Activated naive CD8-positive, alpha-beta T cell treated with anti-CD3 and anti-CD28 coated beads for 36 hours (primary cell): ENCODE data around the gene MS4A15. TPM values are rescaled to one million over a fixed set of nuclear protein-coding genes. Genes with fewer than 3 reads are reported as not detected.
"Not testable (repeated sequence)": the region's sequence is repeated elsewhere in the genome, so short reads cannot be mapped to it uniquely, and the experiment has no call there.

Experiments
- DNase-seq: peaks from one replicate; pipeline ENCODE4 v3.0.0; 2021
- H3K27ac Mint-ChIP-seq: one replicate; pipeline ENCODE4 v1.8.0; 2022; ENCODE audit warnings: mild to moderate bottlenecking, moderate library complexity, mixed read lengths
- H3K27me3 Mint-ChIP-seq: one replicate; pipeline ENCODE4 v1.8.0; 2022; ENCODE audit warnings: mild to moderate bottlenecking, mixed read lengths
- H3K36me3 Mint-ChIP-seq: one replicate; pipeline ENCODE4 v1.8.0; 2021; ENCODE audit warnings: mild to moderate bottlenecking, mixed read lengths
- H3K4me1 Mint-ChIP-seq: one replicate; pipeline ENCODE4 v1.8.0; 2021; ENCODE audit warnings: mixed read lengths
- H3K4me3 Mint-ChIP-seq: one replicate; pipeline ENCODE4 v1.8.0; 2022; ENCODE audit warnings: mild to moderate bottlenecking, moderate library complexity, mixed read lengths
- H3K9me3 Mint-ChIP-seq: one replicate; pipeline ENCODE4 v1.8.0; 2022; ENCODE audit warnings: mixed read lengths
- total RNA-seq, 2 experiments: library from RNA; stranded (reverse); gene quantifications; one replicate each; pipeline ENCODE4 v1.2.3, GENCODE V29; 2021

Gene MS4A15
- total RNA-seq: not detected

GRCh38 chr11:60756307-60757032, at the start of gene MS4A15:
TSS of gene MS4A15 (plus strand) at chr11:60756867. CDS start at chr11:60763734, 6,867 bp downstream.
- H3K4me3 Mint-ChIP-seq: no peak within 1 kb of the TSS

GRCh38 chr11:60706931-60707330, 49.7 kb upstream of the MS4A15 start:
- DNase-seq: no peak
- H3K4me3 Mint-ChIP-seq: no peak overlapping the region
- no peak overlapping the region for H3K27ac Mint-ChIP-seq
- no peaks in the 10 kb centered on the region for H3K36me3 Mint-ChIP-seq
- no peaks in the 10 kb centered on the region for H3K27me3 Mint-ChIP-seq
- H3K9me3 Mint-ChIP-seq: no peaks in the 10 kb centered on the region
- H3K4me1 Mint-ChIP-seq: no peaks in the 10 kb centered on the region

More at GRCh38 chr11:60756307-60757032, at the start of gene MS4A15:
- H3K9me3 Mint-ChIP-seq: no peaks in the 10 kb centered on the region
- no peaks in the 10 kb centered on the region for H3K36me3 Mint-ChIP-seq
- DNase-seq: no peak
- H3K27me3 Mint-ChIP-seq: peaks cover 43% of the 10 kb centered on the region
- H3K27ac Mint-ChIP-seq: no peak within 1 kb of the TSS
- H3K4me1 Mint-ChIP-seq: no peaks in the 10 kb centered on the region

GRCh38 chr11:60710482-60710881, 46.2 kb upstream of the MS4A15 start:
- Mint-ChIP-seq H3K4me3 (no peak overlapping the region), H3K4me1 (no peaks in the 10 kb centered on the region), H3K36me3 (no peaks in the 10 kb centered on the region), H3K27ac (no peak overlapping the region), H3K9me3 (no peaks in the 10 kb centered on the region), H3K27me3 (peaks cover 7% of the 10 kb centered on the region)
- no peak for DNase-seq

GRCh38 chr11:60711276-60711675, 45.4 kb upstream of the MS4A15 start:
- Mint-ChIP-seq H3K9me3 (no peaks in the 10 kb centered on the region), H3K27me3 (peaks cover 7% of the 10 kb centered on the region), H3K27ac (no peak overlapping the region), H3K4me3 (no peak overlapping the region), H3K36me3 (no peaks in the 10 kb centered on the region), H3K4me1 (no peaks in the 10 kb centered on the region)
- no peak for DNase-seq

- H3K27me3 Mint-ChIP-seq: peaks cover 11% of the 10 kb centered on the region
- not testable (repeated sequence) for H3K27ac Mint-ChIP-seq, H3K36me3 Mint-ChIP-seq, H3K4me1 Mint-ChIP-seq, H3K4me3 Mint-ChIP-seq, DNase-seq, H3K9me3 Mint-ChIP-seq
Measured at GRCh38 chr11:60713423-60713822, 43.2 kb upstream of the MS4A15 start.

GRCh38 chr11:60717956-60718355, 38.7 kb upstream of the MS4A15 start:
- no peak for DNase-seq

GRCh38 chr11:60718524-60719316, 37.9 kb upstream of the MS4A15 start:
- no peaks in the 10 kb centered on the region for H3K9me3 Mint-ChIP-seq
- no peak overlapping the region for H3K4me3 Mint-ChIP-seq
- peaks cover 16% of the 10 kb centered on the region for H3K27me3 Mint-ChIP-seq
- no peak for DNase-seq
- H3K36me3 Mint-ChIP-seq: no peaks in the 10 kb centered on the region
- H3K4me1 Mint-ChIP-seq: no peaks in the 10 kb centered on the region
- no peak overlapping the region for H3K27ac Mint-ChIP-seq

More at GRCh38 chr11:60717956-60718355, 38.7 kb upstream of the MS4A15 start:
- H3K4me3 Mint-ChIP-seq: no peak overlapping the region
- H3K4me1 Mint-ChIP-seq: no peaks in the 10 kb centered on the region
- H3K27ac Mint-ChIP-seq: no peak overlapping the region
- H3K27me3 Mint-ChIP-seq: peaks cover 16% of the 10 kb centered on the region
- no peaks in the 10 kb centered on the region for H3K9me3 Mint-ChIP-seq
- no peaks in the 10 kb centered on the region for H3K36me3 Mint-ChIP-seq

- no peaks in the 10 kb centered on the region for H3K4me1 Mint-ChIP-seq
- H3K36me3 Mint-ChIP-seq: no peaks in the 10 kb centered on the region
- no peaks in the 10 kb centered on the region for H3K9me3 Mint-ChIP-seq
- peaks cover 13% of the 10 kb centered on the region for H3K27me3 Mint-ChIP-seq
- no peak for DNase-seq
- H3K4me3 Mint-ChIP-seq: no peak overlapping the region
- H3K27ac Mint-ChIP-seq: no peak overlapping the region
Measured at GRCh38 chr11:60719391-60719790, 37.3 kb upstream of the MS4A15 start.

GRCh38 chr11:60720460-60720859, 36.2 kb upstream of the MS4A15 start:
- DNase-seq: no peak
- H3K36me3 Mint-ChIP-seq: no peaks in the 10 kb centered on the region
- H3K9me3 Mint-ChIP-seq: no peaks in the 10 kb centered on the region
- no peak overlapping the region for H3K27ac Mint-ChIP-seq
- no peaks in the 10 kb centered on the region for H3K4me1 Mint-ChIP-seq
- H3K4me3 Mint-ChIP-seq: no peak overlapping the region
- peaks cover 9% of the 10 kb centered on the region for H3K27me3 Mint-ChIP-seq

GRCh38 chr11:60724420-60724819, 32.2 kb upstream of the MS4A15 start, which contains the start of gene MS4A18:
TSS of gene MS4A18 (plus strand) at chr11:60724720.
- H3K4me3 Mint-ChIP-seq: no peak within 1 kb of the TSS
- no peak within 1 kb of the TSS for H3K27ac Mint-ChIP-seq
- no peaks in the 10 kb centered on the region for H3K9me3 Mint-ChIP-seq
- H3K36me3 Mint-ChIP-seq: no peaks in the 10 kb centered on the region
- H3K4me1 Mint-ChIP-seq: no peaks in the 10 kb centered on the region
- H3K27me3 Mint-ChIP-seq: peaks cover 12% of the 10 kb centered on the region
- no peak for DNase-seq

- H3K27ac Mint-ChIP-seq: no peak overlapping the region
- no peak for DNase-seq
- no peaks in the 10 kb centered on the region for H3K36me3 Mint-ChIP-seq
- H3K4me1 Mint-ChIP-seq: no peaks in the 10 kb centered on the region
- no peak overlapping the region for H3K4me3 Mint-ChIP-seq
- peaks cover 17% of the 10 kb centered on the region for H3K27me3 Mint-ChIP-seq
- no peaks in the 10 kb centered on the region for H3K9me3 Mint-ChIP-seq
Measured at GRCh38 chr11:60725592-60725991, 31.1 kb upstream of the MS4A15 start.

- H3K36me3 Mint-ChIP-seq: no peaks in the 10 kb centered on the region
- peaks cover 14% of the 10 kb centered on the region for H3K27me3 Mint-ChIP-seq
- H3K4me3 Mint-ChIP-seq: no peak overlapping the region
- H3K9me3 Mint-ChIP-seq: no peaks in the 10 kb centered on the region
- no peak for DNase-seq
- no peak overlapping the region for H3K27ac Mint-ChIP-seq
- H3K4me1 Mint-ChIP-seq: no peaks in the 10 kb centered on the region
Measured at GRCh38 chr11:60731586-60731985, 25.1 kb upstream of the MS4A15 start.

- no peaks in the 10 kb centered on the region for H3K9me3 Mint-ChIP-seq
- H3K4me1 Mint-ChIP-seq: no peaks in the 10 kb centered on the region
- no peaks in the 10 kb centered on the region for H3K36me3 Mint-ChIP-seq
- no peak overlapping the region for H3K27ac Mint-ChIP-seq
- peaks cover 13% of the 10 kb centered on the region for H3K27me3 Mint-ChIP-seq
- H3K4me3 Mint-ChIP-seq: no peak overlapping the region
- DNase-seq: no peak
Measured at GRCh38 chr11:60734279-60734678, 22.4 kb upstream of the MS4A15 start.

- Mint-ChIP-seq H3K27ac (no peak overlapping the region), H3K36me3 (no peaks in the 10 kb centered on the region), H3K9me3 (no peaks in the 10 kb centered on the region), H3K4me3 (no peak overlapping the region), H3K4me1 (no peaks in the 10 kb centered on the region), H3K27me3 (peaks cover 7% of the 10 kb centered on the region)
- DNase-seq: no peak
Measured at GRCh38 chr11:60739114-60739513, 17.6 kb upstream of the MS4A15 start.

GRCh38 chr11:60740573-60740972, 16.1 kb upstream of the MS4A15 start:
- no peak for DNase-seq
- Mint-ChIP-seq H3K4me3 (no peak overlapping the region), H3K27me3 (peaks cover 11% of the 10 kb centered on the region), H3K36me3 (no peaks in the 10 kb centered on the region), H3K4me1 (no peaks in the 10 kb centered on the region), H3K9me3 (no peaks in the 10 kb centered on the region), H3K27ac (no peak overlapping the region)
